AG04449 (cell line): Measurements from ENCODE around the gene TEX29.

ENCODE experiments used
- CTCF ChIA-PET: fragments of 350-600 bp; formaldehyde crosslinking; extraction: SDS; loops from one replicate; lab custom pipeline; 2021; ENCODE audit warnings: antibody characterized with exemption; lab: Yijun Ruan, JAX
- POLR2A ChIA-PET: fragments of 400-600, 350-600 bp; formaldehyde crosslinking; extraction: SDS; loops from one replicate; lab custom pipeline; 2020; ENCODE audit warnings: antibody characterized with exemption, inconsistent platforms; lab: Yijun Ruan, JAX
- DNase-seq: peaks from one replicate; pipeline ENCODE4 v3.0.0-alpha.2; 2010; ENCODE audit warnings: low read depth, low spot score
- H3K4me3 ChIP-seq: 2 replicates; pipeline ENCODE4 v1.5.1; 2011; ENCODE audit warnings: low read depth, mild to moderate bottlenecking, control low read depth, low read length
- TF ChIP-seq, protein P1 (sequence below): IDR thresholded peaks from one replicate; pipeline ENCODE4 v1.5.1; 2011; ENCODE audit warnings: mild to moderate bottlenecking, moderate library complexity, low read length, control low read depth, inconsistent platforms; ENCODE audit not compliant: insufficient read depth; ENCODE audit errors: missing control alignments

The TEX29 gene

GRCh38 chr13:111325146-111325890 is 4.9 kb downstream of the TEX29 start:
- CTCF ChIA-PET: no interaction called here
- POLR2A ChIA-PET: no interaction called here
- TF ChIP-seq, protein P1, sequence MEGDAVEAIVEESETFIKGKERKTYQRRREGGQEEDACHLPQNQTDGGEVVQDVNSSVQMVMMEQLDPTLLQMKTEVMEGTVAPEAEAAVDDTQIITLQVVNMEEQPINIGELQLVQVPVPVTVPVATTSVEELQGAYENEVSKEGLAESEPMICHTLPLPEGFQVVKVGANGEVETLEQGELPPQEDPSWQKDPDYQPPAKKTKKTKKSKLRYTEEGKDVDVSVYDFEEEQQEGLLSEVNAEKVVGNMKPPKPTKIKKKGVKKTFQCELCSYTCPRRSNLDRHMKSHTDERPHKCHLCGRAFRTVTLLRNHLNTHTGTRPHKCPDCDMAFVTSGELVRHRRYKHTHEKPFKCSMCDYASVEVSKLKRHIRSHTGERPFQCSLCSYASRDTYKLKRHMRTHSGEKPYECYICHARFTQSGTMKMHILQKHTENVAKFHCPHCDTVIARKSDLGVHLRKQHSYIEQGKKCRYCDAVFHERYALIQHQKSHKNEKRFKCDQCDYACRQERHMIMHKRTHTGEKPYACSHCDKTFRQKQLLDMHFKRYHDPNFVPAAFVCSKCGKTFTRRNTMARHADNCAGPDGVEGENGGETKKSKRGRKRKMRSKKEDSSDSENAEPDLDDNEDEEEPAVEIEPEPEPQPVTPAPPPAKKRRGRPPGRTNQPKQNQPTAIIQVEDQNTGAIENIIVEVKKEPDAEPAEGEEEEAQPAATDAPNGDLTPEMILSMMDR: no peak
- no peak for DNase-seq
- H3K4me3 ChIP-seq: no peak overlapping the region

- no peak overlapping the region for H3K4me3 ChIP-seq
- ChIA-PET CTCF (no interaction called here), POLR2A (no interaction called here)
- TF ChIP-seq, protein P1: no peak
- DNase-seq: no peak
Observed at GRCh38 chr13:111325941-111326620, 5.6 kb downstream of the TEX29 start.

DNA sequence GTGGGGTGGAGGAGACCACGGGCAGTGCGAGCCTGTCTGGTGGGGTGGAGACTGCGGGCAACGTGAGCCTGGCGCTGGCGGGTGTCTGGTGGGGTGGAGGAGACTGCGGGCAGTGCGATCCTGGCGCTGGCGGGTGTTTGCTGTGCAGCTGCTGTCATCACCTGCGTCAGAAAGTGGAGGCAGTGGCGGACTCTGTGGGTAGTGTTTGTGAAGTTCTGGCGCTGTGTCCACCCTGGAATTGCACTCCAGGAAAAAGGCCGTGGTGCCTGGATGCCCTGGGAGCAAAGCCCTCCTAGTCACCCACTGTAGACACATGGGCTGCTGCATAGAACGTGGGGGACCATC is 6.2 kb downstream of the TEX29 start:
- TF ChIP-seq, protein P1: no peak
- POLR2A ChIA-PET: no interaction called here
- DNase-seq: no peak
- H3K4me3 ChIP-seq: no peak overlapping the region
- CTCF ChIA-PET: no interaction called here

GRCh38 chr13:111326981-111327642 is 6.7 kb downstream of the TEX29 start:
- ChIA-PET POLR2A (no interaction called here), CTCF (no interaction called here)
- TF ChIP-seq, protein P1: no peak
- DNase-seq: no peak
- no peak overlapping the region for H3K4me3 ChIP-seq

GRCh38 chr13:111327730-111328573 is 7.5 kb downstream of the TEX29 start:
- TF ChIP-seq, protein P1: no peak
- no peak overlapping the region for H3K4me3 ChIP-seq
- POLR2A ChIA-PET: no interaction called here
- DNase-seq: no peak
- CTCF ChIA-PET: no interaction called here
